IPS DF 6.9 (cell line): ENCODE data around the gene EXOC6B.

Experiments
- DNase-seq: peaks from one replicate; pipeline ENCODE4 v3.0.0-alpha.2; 2013; ENCODE audit warnings: low read depth, low spot score
- H3K27ac ChIP-seq: one replicate; pipeline ENCODE4 v1.5.1; 2013; ENCODE audit warnings: low read length, control low read depth
- H3K27me3 ChIP-seq: 2 replicates; pipeline ENCODE4 v1.6.1; 2013; ENCODE audit warnings: mild to moderate bottlenecking, low read length; ENCODE audit not compliant: control insufficient read depth, insufficient read depth
- H3K36me3 ChIP-seq: 2 replicates; pipeline ENCODE4 v1.6.1; 2013; ENCODE audit warnings: low read length; ENCODE audit not compliant: control insufficient read depth, insufficient read depth
- H3K4me1 ChIP-seq: 2 replicates; pipeline ENCODE4 v1.6.1; 2013; ENCODE audit warnings: low read length; ENCODE audit not compliant: control insufficient read depth, insufficient read depth
- H3K4me3 ChIP-seq: 2 replicates; pipeline ENCODE4 v1.5.1; 2013; ENCODE audit warnings: mild to moderate bottlenecking, low read length
- H3K9me3 ChIP-seq: 2 replicates; pipeline ENCODE4 v1.6.1; 2013; ENCODE audit warnings: low read length, inconsistent platforms; ENCODE audit not compliant: control insufficient read depth, insufficient read depth
- WGBS: extraction: QIAGEN DNeasy Blood & Tissue Kit; methylation state at CpG from one replicate; pipeline ENCODE4 v1.1.7; 2013; ENCODE audit warnings: mixed read lengths, missing lambda C conversion rate; ENCODE audit not compliant: insufficient read length, insufficient coverage; 5-methylcytosine and 5-hydroxymethylcytosine counted together

Gene EXOC6B

DNA sequence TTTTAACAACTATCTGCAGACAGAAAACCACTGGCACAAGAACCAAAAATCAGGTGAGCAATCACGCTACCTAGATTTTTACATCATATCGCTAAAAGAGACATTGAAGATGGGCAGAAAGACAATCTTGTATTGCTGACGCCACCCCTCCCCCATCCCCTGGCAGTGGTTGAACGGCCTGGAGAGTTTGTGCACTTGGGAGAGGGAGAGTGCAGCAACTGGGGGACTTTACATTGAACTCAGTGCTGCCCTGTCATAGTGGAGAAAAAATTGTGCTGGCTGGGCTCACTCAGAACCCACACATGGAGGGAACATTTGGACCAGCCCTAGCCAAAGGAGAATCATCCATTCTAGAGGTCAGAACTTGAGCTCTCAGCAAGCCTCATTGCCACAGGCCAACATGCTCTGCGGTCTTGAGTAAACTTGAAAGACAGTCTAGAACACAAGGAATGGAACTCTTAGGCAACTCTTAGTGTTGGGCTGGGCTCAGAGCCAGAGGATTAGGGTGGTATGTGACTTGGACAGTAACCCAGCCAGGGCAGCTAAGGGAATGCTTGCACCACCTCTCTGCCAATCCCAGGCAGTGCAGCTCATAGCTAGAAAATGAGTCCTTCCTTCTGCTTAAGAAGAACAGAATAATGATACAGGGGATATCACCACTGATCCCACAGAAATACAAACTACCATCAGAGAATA is 458.2 kb downstream of the EXOC6B start:
- no peak for DNase-seq
- no CpG with 5 or more reads among the region's 5 CpGs for WGBS

DNA sequence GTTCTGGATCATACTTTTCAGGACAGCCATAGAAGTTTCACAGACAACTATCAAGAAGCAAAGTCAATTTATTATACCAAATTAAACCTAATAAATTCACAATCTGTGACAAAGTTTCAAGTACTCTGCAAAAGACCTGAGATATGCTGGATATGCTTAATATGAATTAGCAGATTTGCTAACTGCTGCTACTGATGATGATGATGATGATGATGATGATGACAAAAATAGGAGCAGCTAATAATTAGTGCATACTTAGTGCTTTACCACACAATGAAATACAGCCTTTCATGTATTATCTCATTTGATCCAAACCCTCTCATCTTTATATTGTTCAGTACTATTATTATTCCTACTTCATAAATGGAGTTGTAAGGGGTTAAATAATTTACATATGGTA is 462.4 kb downstream of the EXOC6B start:
- peaks cover 3% of the 10 kb centered on the region; the same call in 1 of the 2 replicates for H3K4me1 ChIP-seq
- no peak overlapping the region for H3K27ac ChIP-seq
- H3K27me3 ChIP-seq, result no peaks in the 10 kb centered on the region
- H3K36me3 ChIP-seq, result no peaks in the 10 kb centered on the region
- no peak overlapping the region for H3K4me3 ChIP-seq
- DNase-seq, result no peak
- no peaks in the 10 kb centered on the region for H3K9me3 ChIP-seq

More for the DNA sequence above, 458.2 kb downstream of the EXOC6B start:
- H3K9me3 ChIP-seq, result no peaks in the 10 kb centered on the region
- no peak overlapping the region for H3K27ac ChIP-seq
- H3K4me3 ChIP-seq, result no peak overlapping the region
- peaks cover 3% of the 10 kb centered on the region; the same call in 1 of the 2 replicates for H3K4me1 ChIP-seq
- no peaks in the 10 kb centered on the region for H3K27me3 ChIP-seq
- H3K36me3 ChIP-seq, result no peaks in the 10 kb centered on the region

- H3K27ac ChIP-seq, result no peak overlapping the region
- no peak overlapping the region for H3K4me3 ChIP-seq
- no peaks in the 10 kb centered on the region for H3K27me3 ChIP-seq
- no peaks in the 10 kb centered on the region for H3K36me3 ChIP-seq
- peaks cover 3% of the 10 kb centered on the region; the same call in 1 of the 2 replicates for H3K4me1 ChIP-seq
- H3K9me3 ChIP-seq, result no peaks in the 10 kb centered on the region
- DNase-seq, result no peak
Observed at GRCh38 chr2:72362733-72363132, 463.1 kb downstream of the EXOC6B start.

DNA sequence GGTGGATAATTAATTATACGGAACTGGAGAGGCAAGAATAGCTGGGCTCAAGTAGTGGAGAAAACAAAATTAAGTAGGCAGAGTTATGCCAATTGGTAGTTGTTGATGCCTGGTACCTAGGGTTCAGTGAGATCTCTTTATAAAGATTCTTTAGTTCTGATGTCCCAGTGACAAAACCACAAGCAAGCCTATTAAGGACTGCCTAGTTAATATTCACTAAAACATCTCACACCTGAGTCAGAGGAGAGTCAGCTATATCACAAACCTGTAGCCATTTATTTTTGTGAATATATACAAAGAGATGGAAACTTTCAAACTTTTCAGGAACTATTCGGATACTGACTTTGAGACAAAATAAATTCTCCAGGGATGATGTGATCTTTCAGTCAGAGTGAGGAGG is 464.3 kb downstream of the EXOC6B start:
- no peak overlapping the region for H3K27ac ChIP-seq
- WGBS, result no CpG with 5 or more reads among the region's 2 CpGs
- H3K9me3 ChIP-seq, result no peaks in the 10 kb centered on the region

DNA sequence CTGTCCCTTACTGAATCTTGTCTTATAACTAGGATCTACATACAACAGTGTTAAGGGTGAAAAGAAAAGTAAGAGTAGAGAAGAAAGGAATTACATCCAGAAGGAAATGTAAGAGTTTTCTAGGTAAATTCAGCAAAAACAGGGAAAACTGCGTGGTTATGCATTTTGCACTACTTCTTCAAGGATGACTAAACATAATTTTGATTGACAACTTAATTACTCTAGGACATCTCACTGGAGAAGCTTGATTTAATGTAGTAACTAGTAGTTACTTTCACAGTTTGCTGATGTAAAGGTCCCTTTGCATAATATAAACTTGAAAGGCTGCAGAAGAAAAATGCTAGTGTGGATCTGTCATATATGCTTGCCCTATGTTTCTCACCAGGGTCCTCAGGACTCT is 464.8 kb downstream of the EXOC6B start:
- H3K36me3 ChIP-seq, result no peaks in the 10 kb centered on the region
- H3K9me3 ChIP-seq, result no peaks in the 10 kb centered on the region
- no peaks in the 10 kb centered on the region for H3K4me1 ChIP-seq
- H3K27ac ChIP-seq, result no peak overlapping the region
- no peaks in the 10 kb centered on the region for H3K27me3 ChIP-seq
- H3K4me3 ChIP-seq, result no peak overlapping the region
- no peak for DNase-seq
- WGBS, result no CpG with 5 or more reads among the region's 1 CpG

More for the DNA sequence above, 464.3 kb downstream of the EXOC6B start:
- H3K4me1 ChIP-seq, result no peaks in the 10 kb centered on the region
- H3K4me3 ChIP-seq, result no peak overlapping the region
- H3K36me3 ChIP-seq, result no peaks in the 10 kb centered on the region
- DNase-seq, result no peak
- no peaks in the 10 kb centered on the region for H3K27me3 ChIP-seq

- no peak overlapping the region for H3K4me3 ChIP-seq
- H3K27me3 ChIP-seq, result no peaks in the 10 kb centered on the region
- no peak overlapping the region for H3K27ac ChIP-seq
- no peak for DNase-seq
- no CpG with 5 or more reads among the region's 2 CpGs for WGBS
- no peaks in the 10 kb centered on the region for H3K36me3 ChIP-seq
- no peaks in the 10 kb centered on the region for H3K4me1 ChIP-seq
- no peaks in the 10 kb centered on the region for H3K9me3 ChIP-seq
Observed at GRCh38 chr2:72350852-72351251, 475.0 kb downstream of the EXOC6B start.

GRCh38 chr2:72349016-72349415 is 476.8 kb downstream of the EXOC6B start:
- no peaks in the 10 kb centered on the region for H3K27me3 ChIP-seq
- no peak for DNase-seq
- no peaks in the 10 kb centered on the region for H3K36me3 ChIP-seq
- H3K9me3 ChIP-seq, result no peaks in the 10 kb centered on the region
- no CpG with 5 or more reads among the region's 3 CpGs for WGBS
- no peak overlapping the region for H3K4me3 ChIP-seq
- no peak overlapping the region for H3K27ac ChIP-seq
- H3K4me1 ChIP-seq, result no peaks in the 10 kb centered on the region

GRCh38 chr2:72347081-72347480 is 478.8 kb downstream of the EXOC6B start:
- WGBS, result no CpG with 5 or more reads among the region's 1 CpG
- no peaks in the 10 kb centered on the region for H3K27me3 ChIP-seq
- H3K9me3 ChIP-seq, result no peaks in the 10 kb centered on the region
- H3K36me3 ChIP-seq, result no peaks in the 10 kb centered on the region
- no peak overlapping the region for H3K27ac ChIP-seq
- no peaks in the 10 kb centered on the region for H3K4me1 ChIP-seq
- no peak for DNase-seq
- H3K4me3 ChIP-seq, result no peak overlapping the region

DNA sequence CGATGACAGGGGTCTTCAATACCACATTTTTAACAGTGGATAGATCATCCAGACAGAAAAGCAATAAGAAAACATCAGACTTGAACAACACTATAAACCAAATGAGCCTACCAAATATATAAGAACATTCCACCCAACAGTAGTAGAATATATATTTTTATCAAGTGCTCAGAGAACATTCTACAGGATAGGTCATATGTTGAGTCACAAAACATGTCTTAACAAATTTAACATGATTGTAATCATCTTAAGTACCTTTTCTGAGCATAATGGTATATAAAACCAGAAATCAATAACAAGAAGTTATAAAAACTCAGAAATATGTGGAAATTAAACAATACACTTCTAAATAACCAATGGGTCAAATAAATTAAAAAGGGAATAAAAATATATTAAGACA is 484.2 kb downstream of the EXOC6B start:
- Histone ChIP-seq H3K4me3 (no peak overlapping the region), H3K27ac (no peak overlapping the region), H3K9me3 (no peaks in the 10 kb centered on the region), H3K36me3 (no peaks in the 10 kb centered on the region), H3K4me1 (no peaks in the 10 kb centered on the region), H3K27me3 (no peaks in the 10 kb centered on the region)
- WGBS, result no CpG with 5 or more reads among the region's 1 CpG
- no peak for DNase-seq

DNA sequence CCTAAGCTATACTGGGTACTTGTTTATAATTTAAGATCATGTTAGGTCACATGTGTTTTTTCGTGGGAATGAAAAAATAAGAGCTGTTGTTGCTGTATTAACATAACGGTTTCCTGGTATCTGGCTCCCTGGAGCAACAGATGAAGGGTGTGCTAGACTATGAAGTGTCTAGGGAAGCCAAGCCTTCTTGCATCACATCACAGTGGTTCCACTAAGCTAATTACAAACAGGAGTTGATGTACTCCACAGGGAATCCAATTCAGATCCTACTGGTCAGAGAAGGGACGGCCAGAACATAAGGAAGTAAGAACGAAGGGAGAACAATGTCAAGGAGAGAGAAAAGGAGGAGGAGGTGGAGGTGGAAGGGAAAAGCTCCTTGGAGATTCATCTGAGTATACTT is 485.2 kb downstream of the EXOC6B start:
- Histone ChIP-seq H3K4me1 (no peaks in the 10 kb centered on the region), H3K27ac (no peak overlapping the region), H3K36me3 (no peaks in the 10 kb centered on the region), H3K4me3 (no peak overlapping the region), H3K9me3 (no peaks in the 10 kb centered on the region), H3K27me3 (no peaks in the 10 kb centered on the region)
- DNase-seq, result no peak
- WGBS, result no CpG with 5 or more reads among the region's 4 CpGs

DNA sequence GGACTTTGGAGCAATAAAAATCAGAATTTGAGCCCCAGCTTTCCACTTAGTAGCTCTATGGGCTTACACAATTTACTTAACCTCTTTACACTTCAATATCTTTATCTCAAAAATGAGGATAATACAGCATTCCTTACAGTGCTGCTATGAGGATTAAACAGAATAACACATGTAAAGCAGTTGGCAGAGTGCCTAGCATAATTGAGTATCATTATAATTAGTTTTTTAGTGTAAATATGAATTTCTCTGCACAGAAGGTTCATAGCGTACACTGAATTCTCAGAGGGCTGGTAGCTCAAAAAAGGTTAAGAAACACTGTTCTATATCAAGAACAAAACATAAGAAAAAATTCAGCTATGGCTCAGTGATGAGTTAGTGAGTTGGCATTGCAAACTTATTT is 487.8 kb downstream of the EXOC6B start:
- Histone ChIP-seq H3K9me3 (no peaks in the 10 kb centered on the region), H3K36me3 (no peaks in the 10 kb centered on the region), H3K4me3 (no peak overlapping the region), H3K4me1 (no peaks in the 10 kb centered on the region), H3K27me3 (no peaks in the 10 kb centered on the region), H3K27ac (no peak overlapping the region)
- no CpG with 5 or more reads among the region's 1 CpG for WGBS
- DNase-seq, result no peak
